ENCODE data around the gene TAL2.
"Not testable (repeated sequence)": the region's sequence is repeated elsewhere in the genome, so short reads cannot be mapped to it uniquely, and the experiment has no call there.

TAL2 gene

GRCh38 chr9:105676351-105676923 is 14.2 kb downstream of the TAL2 start:
- DNase-seq: no peak

- DNase-seq: no peak
Observed at GRCh38 chr9:105678163-105678562, 15.9 kb downstream of the TAL2 start.

- no peak for DNase-seq
Observed at GRCh38 chr9:105678781-105679180, 16.5 kb downstream of the TAL2 start.

DNA sequence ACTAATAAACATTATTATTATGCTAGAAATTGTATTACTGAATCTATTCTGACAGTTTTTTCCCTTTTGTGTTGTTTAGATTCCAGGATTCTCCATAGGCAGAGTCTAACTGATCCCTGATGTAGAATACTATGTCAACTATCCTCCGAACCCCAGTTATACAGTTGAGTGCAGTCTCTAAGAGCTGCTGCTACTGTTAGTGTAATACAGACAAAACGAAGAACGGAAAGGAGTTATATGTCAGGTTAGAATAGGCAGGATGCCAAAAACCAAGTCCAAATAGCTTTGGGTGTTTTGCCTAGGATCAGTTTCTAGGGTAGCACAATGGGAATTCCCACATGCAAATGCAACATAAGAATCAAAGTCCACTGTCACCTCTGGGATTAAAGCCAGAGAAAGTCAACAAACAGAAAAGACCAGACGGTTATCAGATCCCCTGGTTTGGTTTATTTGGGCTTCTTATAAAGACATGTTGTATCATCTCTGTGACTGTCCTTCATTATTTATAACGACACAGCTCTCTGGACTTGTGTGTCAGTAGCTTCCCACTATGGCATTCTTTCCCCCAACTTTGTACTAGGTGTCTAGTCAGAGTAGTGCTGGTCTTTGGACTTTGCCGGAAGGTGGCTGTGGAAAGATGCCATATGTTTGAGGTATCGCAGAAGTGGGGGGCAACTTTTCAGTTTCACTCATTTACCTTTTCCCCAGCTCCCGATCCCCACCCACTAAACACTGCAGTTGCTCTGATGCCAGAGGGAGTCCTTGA is 17.2 kb downstream of the TAL2 start:
- DNase-seq: no peak

GRCh38 chr9:105681313-105681712 is 19.1 kb downstream of the TAL2 start:
- no peak for DNase-seq

DNA sequence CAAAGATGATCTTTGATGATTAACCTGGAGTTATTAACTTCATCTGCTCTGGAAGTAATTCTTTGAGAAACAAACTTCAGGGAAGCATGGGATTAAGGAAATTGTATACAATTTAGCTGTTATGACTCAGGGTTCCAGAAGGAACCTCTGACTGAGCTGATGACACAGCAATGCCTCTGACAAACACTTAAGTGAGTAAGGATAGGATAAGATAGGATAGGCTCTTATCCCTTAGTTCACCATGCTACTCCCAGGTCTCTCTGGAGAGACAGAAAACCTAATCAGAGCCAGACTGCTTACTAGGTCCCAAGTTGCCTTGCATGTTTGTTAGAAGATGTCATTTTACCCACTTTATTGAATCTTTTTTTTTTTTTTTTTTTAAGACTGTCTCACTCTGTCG is 19.5 kb downstream of the TAL2 start:
- DNase-seq: no peak

GRCh38 chr9:105683688-105684275 is 21.5 kb downstream of the TAL2 start:
- no peak for DNase-seq

DNA sequence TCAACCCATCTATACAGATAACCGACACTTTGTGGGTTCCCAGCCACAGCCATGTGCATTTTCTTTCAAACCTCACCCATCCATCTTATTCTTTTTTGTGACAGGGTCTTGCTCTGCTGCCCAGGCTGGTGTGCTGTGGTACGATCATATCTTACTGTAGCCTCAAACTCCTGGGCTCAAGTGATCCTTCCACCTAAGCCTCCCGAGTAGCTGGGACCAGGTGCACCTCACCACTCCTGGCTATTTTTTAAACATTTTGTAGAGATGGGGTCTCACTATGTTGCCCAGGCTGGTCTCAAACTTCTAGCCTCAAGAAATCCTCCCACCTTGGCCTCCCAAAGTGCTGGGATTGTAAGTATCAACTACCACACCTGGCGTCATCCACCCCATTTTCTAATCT is 24.7 kb downstream of the TAL2 start:
- no peak for DNase-seq

DNA sequence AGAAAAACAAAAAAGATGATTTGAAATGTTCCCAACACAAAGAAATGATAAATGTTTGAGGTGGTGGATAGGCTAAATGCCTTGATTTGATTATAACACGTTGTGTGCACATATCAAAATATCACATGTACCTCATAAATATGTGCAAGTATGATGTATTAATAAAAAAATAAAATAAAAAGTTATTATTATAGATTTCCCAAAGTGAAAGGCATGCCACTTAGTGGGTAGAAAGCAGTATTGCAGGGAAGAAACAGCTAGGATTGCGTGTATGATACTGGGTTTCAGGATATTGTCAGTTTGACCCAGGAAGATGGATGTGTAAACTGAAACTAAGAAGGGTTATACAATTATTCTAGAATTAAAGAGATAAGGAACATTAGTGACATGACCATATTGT is 28.5 kb downstream of the TAL2 start:
- DNase-seq: peak; percentile 8 to 10

GRCh38 chr9:105693435-105694189 is 31.4 kb downstream of the TAL2 start:
- DNase-seq: peak; percentile 32 to 41

DNA sequence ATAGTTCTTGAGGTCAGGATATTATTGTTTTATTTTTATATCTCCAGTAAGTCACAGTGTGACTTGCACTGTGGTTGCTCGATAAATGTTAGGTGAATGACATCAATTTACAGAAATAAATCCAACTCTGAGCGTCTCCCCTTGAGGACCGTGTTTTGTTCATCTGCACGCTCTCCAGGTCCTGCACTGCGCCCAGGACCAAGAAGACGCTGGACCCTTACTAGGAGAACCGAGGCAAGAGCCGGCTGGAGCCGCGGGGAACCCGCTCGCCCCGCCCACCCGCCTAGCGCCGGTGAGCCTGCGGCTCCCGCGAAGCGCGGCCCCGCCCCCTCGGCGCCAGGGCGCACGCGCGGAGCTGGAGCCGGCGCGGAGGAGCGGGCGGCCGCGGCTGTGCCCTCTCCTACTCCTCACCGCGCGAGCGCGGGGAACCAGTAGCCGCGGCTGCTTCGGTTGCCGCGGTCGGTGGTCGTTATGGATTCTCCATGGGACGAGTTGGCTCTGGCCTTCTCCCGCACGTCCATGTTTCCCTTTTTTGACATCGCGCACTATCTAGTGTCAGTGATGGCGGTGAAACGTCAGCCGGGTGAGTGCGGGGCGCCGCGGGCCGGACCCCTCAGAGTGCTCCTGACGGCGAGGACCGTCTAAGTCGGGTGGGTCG is 32.1 kb downstream of the TAL2 start, which contains the start of gene TMEM38B:
TSS of gene TMEM38B (plus strand) at position 352 of the 658 bp plus-strand sequence. CDS start at position 472, 120 bp downstream.
- DNase-seq: peak; percentile 55

GRCh38 chr9:105694848-105695581 is 32.8 kb downstream of the TAL2 start:
- DNase-seq: peak; percentile 73 to 75

DNA sequence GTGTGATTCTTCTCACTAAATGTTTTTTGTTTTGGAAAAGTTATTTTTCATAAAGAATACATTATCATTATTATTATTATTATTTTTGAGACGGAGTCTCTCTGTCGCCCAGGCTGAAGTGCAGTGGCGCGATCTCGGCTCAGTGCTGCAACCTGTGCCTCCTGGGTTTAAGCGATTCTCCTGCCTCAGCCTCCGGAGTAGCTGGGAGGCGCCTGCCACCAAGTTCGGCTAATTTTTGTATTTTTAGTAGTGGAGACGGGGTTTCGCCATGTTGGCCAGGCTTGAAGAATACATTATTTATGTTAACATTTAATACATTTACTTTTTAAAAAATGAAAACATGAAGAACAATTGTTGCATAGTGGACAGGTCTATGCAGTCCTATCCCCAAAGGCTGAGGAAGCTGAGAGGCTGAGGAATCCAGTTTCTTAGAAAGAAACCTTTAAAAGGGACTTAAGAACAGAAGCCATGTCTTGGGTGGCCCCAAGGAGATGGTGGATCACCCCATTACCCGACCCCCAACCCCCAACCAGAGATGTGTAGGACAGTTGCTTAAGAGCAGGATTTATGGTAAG is 34.0 kb downstream of the TAL2 start:
- no peak for DNase-seq

DNA sequence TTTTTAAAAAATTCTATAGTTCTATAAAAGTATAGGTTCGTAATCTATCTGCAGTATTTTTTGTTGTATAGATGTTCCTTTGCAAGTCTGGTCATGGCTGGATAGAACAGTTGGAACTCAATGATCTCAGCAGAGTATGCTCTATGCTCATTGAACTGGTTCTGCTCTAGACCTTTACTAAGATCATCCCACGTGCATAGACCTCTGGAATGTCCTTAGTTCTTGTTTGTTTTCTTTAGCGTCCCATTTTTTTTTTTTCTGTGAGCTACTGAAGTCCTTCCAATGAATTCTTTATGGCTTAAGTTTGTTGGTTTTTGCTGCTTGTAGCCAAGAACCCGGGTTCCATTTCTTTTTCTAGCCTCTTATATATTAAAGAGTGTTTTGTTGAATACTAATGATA is 35.6 kb downstream of the TAL2 start:
- DNase-seq: no peak

GRCh38 chr9:105698348-105698870 is 36.2 kb downstream of the TAL2 start:
- DNase-seq: no peak

DNA sequence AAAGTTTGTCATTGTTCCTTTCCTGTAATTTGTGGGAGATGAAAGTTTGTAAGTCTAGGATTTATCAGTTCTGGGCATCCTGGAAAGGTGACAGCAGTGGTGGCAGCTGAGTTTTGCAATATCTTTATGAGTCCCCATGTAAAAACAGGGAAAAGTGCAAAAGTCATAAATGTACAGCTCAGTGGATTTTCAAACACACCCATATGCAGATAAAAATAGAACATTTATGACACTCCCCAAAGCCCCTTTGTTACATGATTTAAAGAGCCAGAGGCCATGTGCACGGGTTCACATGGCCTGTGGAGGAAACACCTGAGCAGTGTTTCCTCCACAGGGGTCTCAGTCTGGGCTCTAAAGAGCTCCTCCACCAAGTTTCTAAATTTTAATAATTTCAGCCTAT is 38.4 kb downstream of the TAL2 start:
- DNase-seq: no peak

- no peak for DNase-seq
Observed at GRCh38 chr9:105701145-105701544, 38.9 kb downstream of the TAL2 start.

DNA sequence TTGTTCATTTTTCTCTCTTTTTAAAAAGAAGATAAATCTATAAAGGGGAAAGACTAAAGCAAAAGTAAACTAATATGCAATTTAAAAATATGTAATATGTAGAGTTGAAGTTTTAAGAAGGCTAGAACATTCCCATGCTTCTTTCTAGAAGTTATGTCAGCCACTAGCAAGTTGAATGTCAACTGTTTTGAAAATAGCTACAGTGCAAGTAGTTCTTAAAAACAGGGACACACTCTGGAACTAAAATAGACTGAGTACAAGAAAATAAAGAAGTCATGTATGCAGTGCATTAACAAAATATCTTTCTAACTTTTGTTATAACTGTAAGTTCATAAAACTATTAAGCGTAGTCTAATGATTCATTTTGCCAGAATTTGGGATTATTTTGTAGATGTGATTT is 40.0 kb downstream of the TAL2 start:
- DNase-seq: no peak

GRCh38 chr9:105703638-105704037 is 41.4 kb downstream of the TAL2 start:
- DNase-seq: not testable (repeated sequence)

DNA sequence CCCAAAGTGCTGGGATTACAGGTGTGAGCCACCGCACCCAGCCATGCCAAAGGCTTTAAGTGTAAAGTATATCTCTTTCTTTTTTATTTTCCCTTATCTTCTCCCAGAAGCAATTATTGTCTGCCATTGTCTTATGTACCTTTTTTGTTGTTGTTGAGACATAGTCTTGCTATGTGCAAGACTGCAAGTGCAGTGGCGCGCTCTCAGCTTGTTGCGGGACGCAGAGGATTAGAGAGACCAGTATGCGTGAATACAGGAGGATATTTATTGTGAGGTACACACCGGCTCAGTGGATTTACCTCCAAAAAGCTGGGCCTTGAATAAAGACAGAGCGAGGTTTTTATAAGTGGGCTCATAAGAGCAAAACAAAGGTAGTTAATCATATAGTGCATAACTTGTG is 43.9 kb downstream of the TAL2 start:
- no peak for DNase-seq

DNA sequence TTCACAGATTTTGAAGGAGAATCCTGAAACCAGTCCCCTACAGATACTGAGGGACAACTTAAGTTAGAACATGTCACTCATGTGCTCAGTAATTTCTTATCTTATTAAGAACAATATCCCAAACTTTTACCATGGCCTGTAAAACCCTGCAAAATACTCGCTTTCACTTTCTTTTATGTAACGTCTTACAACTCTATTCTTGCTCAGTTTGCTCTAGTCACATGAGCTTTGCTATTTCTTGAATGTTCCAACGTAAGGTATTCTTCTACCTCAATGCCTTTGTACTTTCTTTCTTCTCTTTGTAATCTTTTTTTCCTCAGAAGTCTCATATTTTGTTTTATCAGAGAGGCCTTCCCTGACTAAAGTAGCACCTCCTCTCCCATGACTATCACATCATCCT is 46.1 kb downstream of the TAL2 start:
- DNase-seq: no peak

DNA sequence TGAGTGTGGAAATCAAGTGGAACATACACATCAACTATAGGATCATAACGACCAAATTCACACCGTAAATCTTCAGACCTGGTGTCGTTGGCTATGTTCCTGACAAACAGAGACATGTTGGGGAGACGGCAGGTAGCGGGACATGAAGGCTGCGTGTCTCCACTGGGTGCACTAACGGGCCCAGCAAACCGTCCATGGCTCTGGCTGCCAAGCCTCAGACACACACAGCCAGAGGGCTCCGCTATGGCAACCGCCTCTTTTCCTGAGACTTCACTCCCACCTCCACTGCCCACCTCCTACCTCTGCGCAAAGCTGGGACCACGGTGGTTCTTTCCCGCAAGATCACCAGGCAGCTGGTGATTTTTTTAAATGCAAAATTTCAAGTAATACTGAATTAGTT is 48.4 kb downstream of the TAL2 start:
- DNase-seq: no peak
